ENCODE measurements around the gene GRIK2. TPM values are rescaled to one million over a fixed set of nuclear protein-coding genes. Genes with fewer than 3 reads are reported as not detected.
"Not testable (repeated sequence)": the region's sequence is repeated elsewhere in the genome, so short reads cannot be mapped to it uniquely, and the experiment has no call there.

Gene GRIK2
- total RNA-seq, 4 donors from 2014 or later, result 1.6 to 8.9 (median 8.6) TPM; not detected in 1

GRCh38 chr6:101608703-101609102 lies 215.2 kb downstream of the GRIK2 start:
- Histone ChIP-seq H3K27ac (no peak overlapping the region), H3K27me3 (no peaks in the 10 kb centered on the region), H3K4me3 (no peak overlapping the region), H3K4me1 (no peaks in the 10 kb centered on the region), H3K36me3 (no peaks in the 10 kb centered on the region), H3K9me3 (no peaks in the 10 kb centered on the region)
- DNase-seq, result no peak
- TF ChIP-seq POLR2A (IDR thresholded peaks at IDR 0.05), result no peak
- TF ChIP-seq, protein P1, sequence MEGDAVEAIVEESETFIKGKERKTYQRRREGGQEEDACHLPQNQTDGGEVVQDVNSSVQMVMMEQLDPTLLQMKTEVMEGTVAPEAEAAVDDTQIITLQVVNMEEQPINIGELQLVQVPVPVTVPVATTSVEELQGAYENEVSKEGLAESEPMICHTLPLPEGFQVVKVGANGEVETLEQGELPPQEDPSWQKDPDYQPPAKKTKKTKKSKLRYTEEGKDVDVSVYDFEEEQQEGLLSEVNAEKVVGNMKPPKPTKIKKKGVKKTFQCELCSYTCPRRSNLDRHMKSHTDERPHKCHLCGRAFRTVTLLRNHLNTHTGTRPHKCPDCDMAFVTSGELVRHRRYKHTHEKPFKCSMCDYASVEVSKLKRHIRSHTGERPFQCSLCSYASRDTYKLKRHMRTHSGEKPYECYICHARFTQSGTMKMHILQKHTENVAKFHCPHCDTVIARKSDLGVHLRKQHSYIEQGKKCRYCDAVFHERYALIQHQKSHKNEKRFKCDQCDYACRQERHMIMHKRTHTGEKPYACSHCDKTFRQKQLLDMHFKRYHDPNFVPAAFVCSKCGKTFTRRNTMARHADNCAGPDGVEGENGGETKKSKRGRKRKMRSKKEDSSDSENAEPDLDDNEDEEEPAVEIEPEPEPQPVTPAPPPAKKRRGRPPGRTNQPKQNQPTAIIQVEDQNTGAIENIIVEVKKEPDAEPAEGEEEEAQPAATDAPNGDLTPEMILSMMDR (IDR thresholded peaks at IDR 0.05), result no peak

DNA sequence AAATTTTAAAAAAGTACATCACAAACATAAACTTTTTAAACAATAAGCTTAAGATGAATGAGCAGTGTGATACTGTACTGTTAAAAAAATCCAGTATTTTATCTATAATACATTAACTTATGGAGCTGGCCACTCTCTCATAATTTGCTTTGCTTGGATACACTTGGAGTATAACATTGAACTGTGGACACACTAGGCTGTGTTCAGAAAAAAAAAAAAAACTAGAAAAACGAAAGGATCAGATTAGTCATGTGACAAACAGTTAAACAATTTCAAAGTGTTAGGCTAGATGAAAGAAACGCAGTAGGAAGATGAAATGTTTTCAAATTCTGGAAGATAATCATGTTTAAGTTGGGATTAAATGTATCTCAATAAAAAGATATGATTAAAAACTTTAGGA lies 220.0 kb downstream of the GRIK2 start:
- TF ChIP-seq POLR2A (IDR thresholded peaks at IDR 0.05), result no peak
- TF ChIP-seq, protein P1 (IDR thresholded peaks at IDR 0.05), result no peak
- H3K4me3 ChIP-seq, result no peak overlapping the region
- H3K27me3 ChIP-seq, result no peaks in the 10 kb centered on the region
- no peaks in the 10 kb centered on the region for H3K9me3 ChIP-seq
- H3K4me1 ChIP-seq, result no peaks in the 10 kb centered on the region
- H3K27ac ChIP-seq, result no peak overlapping the region
- H3K36me3 ChIP-seq, result no peaks in the 10 kb centered on the region
- DNase-seq, result no peak

DNA sequence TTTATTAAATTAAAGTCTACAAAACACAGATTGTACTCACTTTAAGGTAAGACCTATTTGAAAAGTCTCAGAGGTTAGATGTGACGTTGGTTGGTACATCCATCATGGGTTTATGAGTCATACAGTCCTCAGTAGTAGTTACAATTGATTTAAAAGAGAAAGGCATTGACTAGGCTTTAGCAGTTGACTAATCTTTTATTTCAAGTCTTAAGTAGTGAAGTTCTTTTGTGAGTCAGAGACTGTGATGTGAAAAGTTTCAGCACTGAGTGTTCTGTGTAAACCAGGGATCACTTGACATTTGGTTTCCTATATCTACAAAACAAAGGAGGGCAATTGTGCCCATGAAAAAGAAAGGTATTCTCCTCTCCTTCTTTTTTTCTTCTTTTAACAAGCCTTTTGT lies 221.3 kb downstream of the GRIK2 start:
- no peaks in the 10 kb centered on the region for H3K36me3 ChIP-seq
- H3K27me3 ChIP-seq, result no peaks in the 10 kb centered on the region
- TF ChIP-seq POLR2A (IDR thresholded peaks at IDR 0.05), result no peak
- TF ChIP-seq, protein P1 (IDR thresholded peaks at IDR 0.05), result no peak
- no peak overlapping the region for H3K27ac ChIP-seq
- no peak for DNase-seq
- no peak overlapping the region for H3K4me3 ChIP-seq
- no peaks in the 10 kb centered on the region for H3K9me3 ChIP-seq
- H3K4me1 ChIP-seq, result no peaks in the 10 kb centered on the region

GRCh38 chr6:101626269-101626668 lies 232.8 kb downstream of the GRIK2 start:
- no peak overlapping the region for H3K4me3 ChIP-seq
- no peaks in the 10 kb centered on the region for H3K4me1 ChIP-seq
- H3K27ac ChIP-seq, result no peak overlapping the region
- H3K36me3 ChIP-seq, result no peaks in the 10 kb centered on the region
- no peak for DNase-seq
- TF ChIP-seq, protein P1 (IDR thresholded peaks at IDR 0.05), result no peak
- no peak for TF ChIP-seq POLR2A (IDR thresholded peaks at IDR 0.05)
- H3K27me3 ChIP-seq, result no peaks in the 10 kb centered on the region
- no peaks in the 10 kb centered on the region for H3K9me3 ChIP-seq

DNA sequence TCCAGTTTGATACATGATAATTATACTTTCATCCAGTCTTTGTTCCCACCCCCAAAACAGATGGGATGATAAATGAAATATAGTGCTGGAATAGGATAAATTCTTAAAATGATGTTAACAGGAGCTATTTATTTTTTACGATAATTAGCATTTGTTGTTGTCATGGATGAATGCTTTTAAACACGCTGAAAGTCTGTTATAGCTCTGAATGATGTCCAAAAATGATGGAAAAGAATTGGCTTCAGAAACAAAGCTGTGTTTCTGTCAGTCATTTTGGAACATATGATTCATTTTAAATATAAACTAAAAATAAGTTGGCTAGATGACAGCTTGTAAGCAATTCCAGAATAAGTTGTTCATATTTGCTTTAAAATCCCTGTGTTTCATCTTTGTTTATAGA lies 237.4 kb downstream of the GRIK2 start:
- no peak for DNase-seq
- no peak overlapping the region for H3K4me3 ChIP-seq
- no peak for TF ChIP-seq POLR2A (IDR thresholded peaks at IDR 0.05)
- TF ChIP-seq, protein P1 (IDR thresholded peaks at IDR 0.05), result no peak
- H3K4me1 ChIP-seq, result no peaks in the 10 kb centered on the region
- no peaks in the 10 kb centered on the region for H3K36me3 ChIP-seq
- H3K27me3 ChIP-seq, result no peaks in the 10 kb centered on the region
- no peak overlapping the region for H3K27ac ChIP-seq
- H3K9me3 ChIP-seq, result no peaks in the 10 kb centered on the region

- Histone ChIP-seq H3K4me1 (no peaks in the 10 kb centered on the region), H3K36me3 (no peaks in the 10 kb centered on the region), H3K9me3 (no peaks in the 10 kb centered on the region), H3K27ac (no peak overlapping the region), H3K27me3 (no peaks in the 10 kb centered on the region), H3K4me3 (no peak overlapping the region)
- TF ChIP-seq, protein P1 (IDR thresholded peaks at IDR 0.05), result no peak
- no peak for TF ChIP-seq POLR2A (IDR thresholded peaks at IDR 0.05)
- no peak for DNase-seq
Measured at GRCh38 chr6:101633081-101633480, 239.6 kb downstream of the GRIK2 start.

DNA sequence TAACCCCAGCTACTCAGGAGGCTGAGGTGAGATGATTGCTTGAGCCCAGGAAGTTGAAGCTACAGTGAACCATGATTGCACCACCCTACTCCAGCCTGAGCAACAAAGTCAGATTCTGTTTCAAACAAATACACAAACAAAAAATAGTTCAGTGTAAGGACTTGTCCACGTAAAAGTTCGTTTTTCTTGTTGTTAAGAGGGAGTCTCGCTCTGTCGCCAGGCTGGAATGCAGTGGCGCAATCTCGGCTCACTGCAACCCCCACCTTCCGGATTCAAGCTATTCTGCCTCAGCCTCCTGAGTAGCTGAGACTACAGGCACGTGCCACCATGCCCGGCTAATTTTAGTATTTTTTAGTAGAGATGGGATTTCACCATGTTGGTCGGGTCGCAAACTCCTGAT lies 245.4 kb downstream of the GRIK2 start:
- not testable (repeated sequence) for DNase-seq, H3K27ac ChIP-seq, H3K4me3 ChIP-seq, H3K36me3 ChIP-seq, H3K4me1 ChIP-seq, H3K9me3 ChIP-seq, H3K27me3 ChIP-seq

Measured in Peyer's patch (tissue), 4 donors.